Adipocyte (in vitro differentiated cells): ENCODE measurements around the gene CDCP1.

Experiments used
- DNase-seq: peaks from one replicate; pipeline ENCODE4 v3.0.0-alpha.2; 2015; ENCODE audit warnings: low read depth
- H3K27me3 ChIP-seq: replicated peaks from 2 replicates; pipeline ENCODE4 v1.7.0; 2013; ENCODE audit warnings: mild to moderate bottlenecking, low read length, moderate library complexity; ENCODE audit not compliant: control insufficient read depth, insufficient read depth
- H3K36me3 ChIP-seq: 2 replicates; pipeline ENCODE4 v1.7.0; 2013; ENCODE audit warnings: low read length, mild to moderate bottlenecking, moderate library complexity; ENCODE audit not compliant: control insufficient read depth, insufficient read depth, severe bottlenecking
- H3K4me1 ChIP-seq: 2 replicates; pipeline ENCODE4 v1.7.0; 2013; ENCODE audit warnings: mild to moderate bottlenecking, low read length, moderate library complexity; ENCODE audit not compliant: control insufficient read depth, insufficient read depth
- H3K4me3 ChIP-seq: 2 replicates; pipeline ENCODE4 v1.7.0; 2013; ENCODE audit warnings: mild to moderate bottlenecking, low read length, moderate library complexity
- H3K9ac ChIP-seq: 2 replicates; pipeline ENCODE4 v1.7.0; 2013; ENCODE audit warnings: mild to moderate bottlenecking, low read length, moderate library complexity
- H3K9me3 ChIP-seq: 2 replicates; pipeline ENCODE4 v1.7.0; 2013; ENCODE audit warnings: mild to moderate bottlenecking, low read length, moderate library complexity; ENCODE audit not compliant: control insufficient read depth

CDCP1 gene

GRCh38 chr3:45104715-45105711 is 41.2 kb downstream of the CDCP1 start:
- H3K9me3 ChIP-seq: no peaks in the 10 kb centered on the region
- H3K27me3 ChIP-seq: no peaks in the 10 kb centered on the region
- H3K36me3 ChIP-seq: no peaks in the 10 kb centered on the region
- no peak overlapping the region for H3K4me3 ChIP-seq
- DNase-seq: no peak
- peaks cover 19% of the 10 kb centered on the region for H3K4me1 ChIP-seq
- no peak overlapping the region for H3K9ac ChIP-seq

GRCh38 chr3:45103753-45104714 is 42.1 kb downstream of the CDCP1 start:
- Histone ChIP-seq H3K9ac (no peak overlapping the region), H3K4me3 (no peak overlapping the region), H3K36me3 (no peaks in the 10 kb centered on the region), H3K4me1 (peaks cover 19% of the 10 kb centered on the region), H3K27me3 (no peaks in the 10 kb centered on the region), H3K9me3 (no peaks in the 10 kb centered on the region)
- DNase-seq: no peak

- no peak for DNase-seq
- Histone ChIP-seq H3K4me1 (peaks cover 19% of the 10 kb centered on the region), H3K9ac (no peak overlapping the region), H3K36me3 (no peaks in the 10 kb centered on the region), H3K4me3 (no peak overlapping the region), H3K27me3 (no peaks in the 10 kb centered on the region), H3K9me3 (no peaks in the 10 kb centered on the region)
Observed at GRCh38 chr3:45103334-45103733, 42.8 kb downstream of the CDCP1 start.

GRCh38 chr3:45100981-45101407 is 45.2 kb downstream of the CDCP1 start:
- H3K4me3 ChIP-seq: no peak overlapping the region
- H3K9ac ChIP-seq: no peak overlapping the region
- no peaks in the 10 kb centered on the region for H3K9me3 ChIP-seq
- H3K36me3 ChIP-seq: no peaks in the 10 kb centered on the region
- DNase-seq: peak; percentile 73
- peaks cover 15% of the 10 kb centered on the region for H3K4me1 ChIP-seq
- no peaks in the 10 kb centered on the region for H3K27me3 ChIP-seq

GRCh38 chr3:45098310-45098709 is 47.9 kb downstream of the CDCP1 start:
- no peaks in the 10 kb centered on the region for H3K36me3 ChIP-seq
- no peaks in the 10 kb centered on the region for H3K27me3 ChIP-seq
- no peak overlapping the region for H3K4me3 ChIP-seq
- H3K4me1 ChIP-seq: peaks cover 4% of the 10 kb centered on the region
- DNase-seq: no peak
- no peaks in the 10 kb centered on the region for H3K9me3 ChIP-seq
- H3K9ac ChIP-seq: no peak overlapping the region

- no peak for DNase-seq
- Histone ChIP-seq H3K9ac (no peak overlapping the region), H3K4me3 (no peak overlapping the region), H3K4me1 (peaks cover 13% of the 10 kb centered on the region), H3K27me3 (no peaks in the 10 kb centered on the region), H3K36me3 (no peaks in the 10 kb centered on the region), H3K9me3 (no peaks in the 10 kb centered on the region)
Observed at GRCh38 chr3:45097296-45097883, 48.8 kb downstream of the CDCP1 start.

- Histone ChIP-seq H3K4me1 (peaks cover 14% of the 10 kb centered on the region), H3K4me3 (no peak overlapping the region), H3K9me3 (no peaks in the 10 kb centered on the region), H3K27me3 (no peaks in the 10 kb centered on the region), H3K9ac (no peak overlapping the region), H3K36me3 (no peaks in the 10 kb centered on the region)
- DNase-seq: no peak
Observed at GRCh38 chr3:45095916-45096526, 50.2 kb downstream of the CDCP1 start.

- DNase-seq: no peak
- peaks cover 13% of the 10 kb centered on the region for H3K4me1 ChIP-seq
- H3K4me3 ChIP-seq: peak overlapping the region; percentile 70
- H3K9ac ChIP-seq: peak overlapping the region; percentile 43
- H3K9me3 ChIP-seq: no peaks in the 10 kb centered on the region
- no peaks in the 10 kb centered on the region for H3K36me3 ChIP-seq
- H3K27me3 ChIP-seq: no peaks in the 10 kb centered on the region
Observed at GRCh38 chr3:45093176-45093575, 53.0 kb downstream of the CDCP1 start.

- no peaks in the 10 kb centered on the region for H3K36me3 ChIP-seq
- H3K4me1 ChIP-seq: peaks cover 13% of the 10 kb centered on the region
- no peaks in the 10 kb centered on the region for H3K9me3 ChIP-seq
- H3K27me3 ChIP-seq: no peaks in the 10 kb centered on the region
- DNase-seq: peak; percentile 15
- peak overlapping the region; percentile 70 for H3K4me3 ChIP-seq
- peak overlapping the region; percentile 43 for H3K9ac ChIP-seq
Observed at GRCh38 chr3:45092132-45093031, 53.8 kb downstream of the CDCP1 start.

- no peak overlapping the region for H3K9ac ChIP-seq
- H3K4me1 ChIP-seq: peaks cover 13% of the 10 kb centered on the region
- H3K36me3 ChIP-seq: no peaks in the 10 kb centered on the region
- H3K27me3 ChIP-seq: no peaks in the 10 kb centered on the region
- no peak overlapping the region for H3K4me3 ChIP-seq
- no peaks in the 10 kb centered on the region for H3K9me3 ChIP-seq
- no peak for DNase-seq
Observed at GRCh38 chr3:45090855-45091254, 55.3 kb downstream of the CDCP1 start.
